Peyer's patch (tissue), 4 donors: Measurements from ENCODE around the gene CELF2. TPM values are rescaled to one million over a fixed set of nuclear protein-coding genes. Genes with fewer than 3 reads are reported as not detected.

Experiments
- DNase-seq, 3 donors: peaks; one replicate each; pipeline ENCODE4 v3.0.0-alpha.2; 2017 to 2019
- H3K27ac ChIP-seq, 4 donors: fragments of 200-600 bp; sonication (generic); one replicate each; pipeline ENCODE4 v1.5.1; 2016 to 2019
- H3K27me3 ChIP-seq, 2 donors: fragments of 200-600 bp; sonication (generic); one replicate each; pipeline ENCODE4 v1.5.1; 2019
- H3K36me3 ChIP-seq, 3 donors: fragments of 200-600 bp; sonication (generic); one replicate each; pipeline ENCODE4 v1.5.1; 2016 to 2019
- H3K4me1 ChIP-seq, 4 donors: fragments of 200-600 bp; sonication (generic); one replicate each; pipeline ENCODE4 v1.5.1; 2016 to 2019
- H3K4me3 ChIP-seq, 4 donors: fragments of 200-600 bp; sonication (generic); 1 replicate in 3 of 4; 2 replicates in 1 of 4; pipeline ENCODE4 v1.5.1; 2016 to 2019; ENCODE audit warnings: mild to moderate bottlenecking in 1 of 4
- H3K9me3 ChIP-seq, 4 donors: fragments of 200-600 bp; sonication (generic); one replicate each; pipeline ENCODE4 v1.5.1; 2016 to 2019; ENCODE audit warnings: mild to moderate bottlenecking in 1 of 4
- POLR2A ChIP-seq, 2 donors: fragments of 450-650 bp; IDR thresholded peaks; one replicate each; pipeline ENCODE4 v1.5.1; 2017; ENCODE audit warnings: antibody characterized with exemption in 2 of 2, mild to moderate bottlenecking in 2 of 2, moderate library complexity in 2 of 2
- total RNA-seq, 4 donors: library from RNA; depleted of rRNA; stranded (reverse); fragments of >200 nt; gene quantifications; one replicate each; pipeline ENCODE4 v1.1.0, GENCODE V29; 2016
- TF ChIP-seq, protein P1 (sequence below), 6 experiments: fragments of 450-650 bp in 4 of 6; fragments of 200-600 bp in 2 of 6; sonication (generic) in 1 of 6; IDR thresholded peaks; one replicate each; pipeline ENCODE4 v1.5.1; 2017 to 2019; ENCODE audit warnings: antibody characterized with exemption in 6 of 6, mild to moderate bottlenecking in 3 of 6, moderate library complexity in 1 of 6

The CELF2 gene
- total RNA-seq, 4 donors from 2014 or later = 20.5 to 110 (median 40.7) TPM

DNA sequence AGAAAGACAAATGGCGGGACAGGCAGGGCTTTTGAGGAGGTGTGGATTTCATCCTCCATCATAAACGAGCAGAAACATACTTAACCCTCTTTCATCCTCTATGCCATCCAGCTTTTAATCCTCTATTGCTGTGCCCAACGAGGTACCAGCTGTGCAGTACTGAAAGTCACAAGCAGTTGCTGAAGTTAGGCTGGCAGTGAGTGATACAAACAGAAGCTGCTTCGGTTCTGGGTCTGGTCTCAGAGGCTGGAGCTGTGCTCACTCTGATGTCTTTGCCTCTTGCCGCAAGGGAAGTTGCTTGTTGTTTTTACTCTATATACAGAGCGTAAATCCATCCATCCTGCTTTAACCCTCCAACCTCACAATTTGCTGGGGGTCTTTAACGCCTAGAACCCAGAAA, 235.2 kb downstream of the CELF2 start:
- no peak for TF ChIP-seq POLR2A (IDR thresholded peaks at IDR 0.05)
- TF ChIP-seq, protein P1, sequence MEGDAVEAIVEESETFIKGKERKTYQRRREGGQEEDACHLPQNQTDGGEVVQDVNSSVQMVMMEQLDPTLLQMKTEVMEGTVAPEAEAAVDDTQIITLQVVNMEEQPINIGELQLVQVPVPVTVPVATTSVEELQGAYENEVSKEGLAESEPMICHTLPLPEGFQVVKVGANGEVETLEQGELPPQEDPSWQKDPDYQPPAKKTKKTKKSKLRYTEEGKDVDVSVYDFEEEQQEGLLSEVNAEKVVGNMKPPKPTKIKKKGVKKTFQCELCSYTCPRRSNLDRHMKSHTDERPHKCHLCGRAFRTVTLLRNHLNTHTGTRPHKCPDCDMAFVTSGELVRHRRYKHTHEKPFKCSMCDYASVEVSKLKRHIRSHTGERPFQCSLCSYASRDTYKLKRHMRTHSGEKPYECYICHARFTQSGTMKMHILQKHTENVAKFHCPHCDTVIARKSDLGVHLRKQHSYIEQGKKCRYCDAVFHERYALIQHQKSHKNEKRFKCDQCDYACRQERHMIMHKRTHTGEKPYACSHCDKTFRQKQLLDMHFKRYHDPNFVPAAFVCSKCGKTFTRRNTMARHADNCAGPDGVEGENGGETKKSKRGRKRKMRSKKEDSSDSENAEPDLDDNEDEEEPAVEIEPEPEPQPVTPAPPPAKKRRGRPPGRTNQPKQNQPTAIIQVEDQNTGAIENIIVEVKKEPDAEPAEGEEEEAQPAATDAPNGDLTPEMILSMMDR (IDR thresholded peaks at IDR 0.05) = no peak
- Histone ChIP-seq H3K4me1 (peaks cover 0 to 15% (median 0%) of the 10 kb centered on the region in 4 donors), H3K27ac (no peak overlapping the region), H3K9me3 (no peaks in the 10 kb centered on the region), H3K4me3 (no peak overlapping the region), H3K36me3 (peaks cover 0 to 21% (median 0%) of the 10 kb centered on the region in 3 donors), H3K27me3 (no peaks in the 10 kb centered on the region)
- DNase-seq = no peak

DNA sequence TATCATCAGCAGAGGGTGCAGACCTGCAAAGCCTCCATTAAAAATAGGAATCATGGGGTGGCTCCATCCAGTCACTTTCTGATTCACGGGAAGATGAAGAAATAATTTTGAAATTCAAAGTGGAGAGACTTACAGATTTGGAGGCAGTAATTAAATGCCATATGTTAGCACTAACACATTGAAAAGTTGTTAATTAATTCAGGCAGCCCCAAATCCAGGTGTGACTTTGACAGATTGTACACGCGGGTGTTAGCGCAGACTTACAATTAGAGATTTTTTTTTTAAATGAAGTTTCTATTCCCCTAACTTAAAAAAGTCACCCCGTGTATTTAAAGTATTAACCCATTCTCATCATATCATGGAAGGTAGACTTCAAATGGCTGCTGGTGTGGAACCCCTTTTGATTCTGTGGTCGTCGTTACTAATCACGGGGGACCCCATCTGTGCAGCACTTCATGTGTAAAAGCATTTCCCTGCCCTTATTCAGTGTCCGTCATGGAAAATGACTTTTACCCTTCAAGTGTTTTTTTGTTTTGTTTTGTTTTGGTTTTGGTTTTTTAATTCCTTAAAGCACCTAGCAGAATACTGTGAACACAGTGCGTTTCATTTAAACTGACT, 235.8 kb downstream of the CELF2 start:
- no peak for DNase-seq

DNA sequence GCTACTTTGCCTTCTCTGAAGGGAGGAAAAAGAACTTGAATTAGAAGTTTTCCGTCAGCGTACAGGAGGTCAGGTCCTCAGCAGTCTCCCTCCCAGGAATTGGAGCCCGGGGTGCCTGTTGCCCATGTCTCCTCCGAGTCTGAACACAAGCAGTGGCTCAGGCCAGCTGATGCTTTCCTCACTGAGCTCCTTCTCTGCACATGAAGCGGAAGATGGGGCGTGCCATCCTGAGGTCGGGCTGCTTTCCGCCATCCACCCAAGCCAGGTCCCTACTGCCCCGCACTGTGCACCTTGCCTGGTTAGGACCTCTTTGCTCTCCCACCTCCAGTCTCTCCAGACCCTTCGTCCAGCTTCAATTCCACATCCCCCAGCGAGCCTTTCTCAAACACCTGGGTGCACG, 237.5 kb downstream of the CELF2 start:
- Histone ChIP-seq H3K36me3 (peaks cover 0 to 21% (median 0%) of the 10 kb centered on the region in 3 donors), H3K27ac (no peak overlapping the region), H3K4me1 (peaks cover 0 to 15% (median 0%) of the 10 kb centered on the region in 4 donors), H3K27me3 (no peaks in the 10 kb centered on the region), H3K4me3 (no peak overlapping the region), H3K9me3 (no peaks in the 10 kb centered on the region)
- no peak for DNase-seq
- no peak for TF ChIP-seq POLR2A (IDR thresholded peaks at IDR 0.05)
- TF ChIP-seq, protein P1 (IDR thresholded peaks at IDR 0.05) = no peak

More for the DNA sequence above, 235.8 kb downstream of the CELF2 start:
- Histone ChIP-seq H3K27me3 (no peaks in the 10 kb centered on the region), H3K4me1 (peaks cover 0 to 15% (median 0%) of the 10 kb centered on the region in 4 donors), H3K4me3 (no peak overlapping the region), H3K9me3 (no peaks in the 10 kb centered on the region), H3K27ac (no peak overlapping the region), H3K36me3 (peaks cover 0 to 23% (median 0%) of the 10 kb centered on the region in 3 donors)
- TF ChIP-seq, protein P1 (IDR thresholded peaks at IDR 0.05) = no peak
- no peak for TF ChIP-seq POLR2A (IDR thresholded peaks at IDR 0.05)

DNA sequence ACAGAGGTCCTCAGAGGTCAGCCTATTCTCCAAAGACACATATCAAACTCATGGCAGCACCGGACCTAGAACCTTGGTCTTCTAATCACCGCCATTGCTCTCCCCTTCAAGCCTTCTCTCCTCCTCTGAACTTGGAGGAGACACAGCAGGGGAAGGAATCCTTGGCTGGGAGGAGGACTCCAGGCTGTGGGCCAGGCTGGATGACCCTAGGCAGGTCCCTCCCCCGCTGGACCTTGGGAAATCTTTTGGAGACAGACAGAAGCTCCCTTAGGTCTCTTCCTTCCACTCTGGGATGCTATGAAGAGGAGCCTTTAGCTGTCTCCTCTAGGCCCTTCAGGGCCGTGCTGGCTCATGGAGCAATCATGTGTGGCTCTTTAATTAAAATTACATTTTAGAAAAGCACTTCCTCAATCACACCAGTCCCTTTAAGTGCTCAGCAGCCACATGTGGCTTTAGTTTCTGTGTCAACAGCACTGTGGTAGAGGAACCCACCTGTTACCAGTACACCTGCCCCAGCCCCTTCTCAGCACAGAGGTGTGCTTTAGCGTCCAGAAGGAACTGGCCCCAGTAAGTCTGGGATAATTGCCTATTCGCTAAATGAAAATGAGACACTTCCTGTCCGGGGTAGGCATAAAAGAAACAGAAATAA, 238.2 kb downstream of the CELF2 start:
- TF ChIP-seq POLR2A (IDR thresholded peaks at IDR 0.05) = no peak
- TF ChIP-seq, protein P1 (IDR thresholded peaks at IDR 0.05) = no peak
- H3K27me3 ChIP-seq = no peaks in the 10 kb centered on the region
- no peaks in the 10 kb centered on the region for H3K9me3 ChIP-seq
- no peak for DNase-seq
- H3K4me3 ChIP-seq = no peak overlapping the region
- H3K4me1 ChIP-seq = peaks cover 0 to 15% (median 0%) of the 10 kb centered on the region in 4 donors
- H3K27ac ChIP-seq = no peak overlapping the region
- H3K36me3 ChIP-seq = peaks cover 0 to 26% (median 0%) of the 10 kb centered on the region in 3 donors

DNA sequence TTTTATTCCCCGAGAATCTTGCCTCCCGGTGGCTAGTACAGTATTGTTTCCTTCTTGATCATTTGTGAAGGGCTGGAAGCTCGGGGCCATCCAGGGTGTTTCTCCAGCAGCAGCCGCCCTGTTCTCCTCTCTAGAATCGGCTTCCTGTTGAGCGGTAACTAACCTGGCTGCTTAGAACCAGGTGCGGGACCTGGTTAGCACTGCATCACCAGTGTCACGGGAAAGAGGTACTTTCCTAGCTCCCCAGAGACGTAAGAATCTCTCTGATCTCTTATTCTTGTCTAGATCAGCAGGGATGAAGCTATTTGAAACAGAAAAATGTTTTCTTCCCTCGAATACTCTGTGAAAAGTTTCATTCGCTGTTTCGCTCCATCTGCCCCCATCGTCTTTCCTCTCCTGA, 239.2 kb downstream of the CELF2 start:
- no peak for DNase-seq
- peaks cover 0 to 25% (median 0%) of the 10 kb centered on the region in 3 donors for H3K36me3 ChIP-seq
- H3K27ac ChIP-seq = peak overlapping the region in 1 of 4 donors; percentile 11
- H3K4me1 ChIP-seq = peaks cover 0 to 15% (median 2%) of the 10 kb centered on the region in 4 donors
- TF ChIP-seq, protein P1 (IDR thresholded peaks at IDR 0.05) = no peak
- no peak for TF ChIP-seq POLR2A (IDR thresholded peaks at IDR 0.05)
- H3K27me3 ChIP-seq = no peaks in the 10 kb centered on the region
- H3K9me3 ChIP-seq = no peaks in the 10 kb centered on the region
- no peak overlapping the region for H3K4me3 ChIP-seq
